Smooth muscle cell of bladder (primary cell): ENCODE results near the gene ATOX1. TPM values are rescaled to one million over a fixed set of nuclear protein-coding genes. Genes with fewer than 3 reads are reported as not detected.

Source experiments
- total RNA-seq: library from RNA; depleted of rRNA; stranded (reverse); fragments of >200 nt; gene quantifications from 2 replicates; pipeline ENCODE4 v1.2.3, GENCODE V29; 2014

The ATOX1 gene
- 66.0 and 82.9 TPM in 2 replicates for total RNA-seq

GRCh38 chr5:151758430-151759241, at the start of gene ATOX1:
Gene ATOX1 (minus strand): TSS chr5:151758631. CDS start chr5:151758551, 80 bp downstream.

GRCh38 chr5:151771259-151772028, 13.0 kb upstream of the ATOX1 start, which contains the start of gene G3BP1:
Gene G3BP1 (plus strand): TSS chr5:151771954. CDS start chr5:151786621, 14,667 bp downstream.

Other genes with a start within 250 kb of the ATOX1 start
- gene FAT2, start 167.3 kb downstream of the ATOX1 start, total RNA-seq = under 0.01 TPM in 2 replicates
- gene SPARC, start 71.7 kb downstream of the ATOX1 start, total RNA-seq = 1,301 and 3,185 TPM in 2 replicates
- 96.7 and 155 TPM in 2 replicates for gene G3BP1, start 13.3 kb upstream of the ATOX1 start, total RNA-seq
- not detected in 2 replicates for gene GLRA1, start 166.2 kb upstream of the ATOX1 start, total RNA-seq